ENCODE measurements around the gene OR2T6. TPM values are rescaled to one million over a fixed set of nuclear protein-coding genes. Genes with fewer than 3 reads are reported as not detected.
"Not testable (repeated sequence)": the region's sequence is repeated elsewhere in the genome, so short reads cannot be mapped to it uniquely, and the experiment has no call there.

Gene OR2T6
- total and polyA plus RNA-seq, 2 experiments from 2014 or later, result not detected

- H4K20me1 ChIP-seq (ENCODE audit: insufficient read depth); H3K79me2 ChIP-seq (ENCODE audit: insufficient read depth); H3K27ac ChIP-seq; H2AFZ ChIP-seq; DNase-seq; H3K4me3 ChIP-seq; H3K9ac ChIP-seq; H3K4me1 ChIP-seq (ENCODE audit: insufficient read depth); H3F3A ChIP-seq (ENCODE audit: insufficient read depth); H3K36me3 ChIP-seq (ENCODE audit: low read depth); H3K27me3 ChIP-seq (replicated peaks; ENCODE audit: insufficient read depth); H3K9me2 ChIP-seq (ENCODE audit: insufficient read depth); H3K9me3 ChIP-seq (ENCODE audit: low read depth); in situ Hi-C loops (cut with MboI); H3K4me2 ChIP-seq (ENCODE audit: unreplicated experiment): not testable (repeated sequence)
- WGBS, 2 experiments (ENCODE audit: low coverage in 1 of 2, low lambda C conversion rate in 2 of 2, missing lambda C conversion rate in 2 of 2), result 21 to 22% methylated on average over 10 to 11 of the region's 11 CpGs
Observed at GRCh38 chr1:248431683-248432082, 56.1 kb downstream of the OR2T6 start.

- in situ Hi-C loops (cut with MboI), result not testable (repeated sequence)
- 3 to 5% methylated on average over 4 of the region's 4 CpGs for WGBS, 2 experiments (ENCODE audit: low coverage in 1 of 2, low lambda C conversion rate in 2 of 2, missing lambda C conversion rate in 2 of 2)
Observed at GRCh38 chr1:248432201-248432600, 56.7 kb downstream of the OR2T6 start.

GRCh38 chr1:248433811-248434415 lies 58.4 kb downstream of the OR2T6 start:
- in situ Hi-C loops (cut with MboI); H2AFZ ChIP-seq; H3K9me2 ChIP-seq (ENCODE audit: insufficient read depth); H3K9me3 ChIP-seq (ENCODE audit: low read depth); H3K79me2 ChIP-seq (ENCODE audit: insufficient read depth); H3K36me3 ChIP-seq (ENCODE audit: low read depth); DNase-seq; H3F3A ChIP-seq (ENCODE audit: insufficient read depth); H3K9ac ChIP-seq; H3K4me2 ChIP-seq (ENCODE audit: unreplicated experiment); H4K20me1 ChIP-seq (ENCODE audit: insufficient read depth); H3K27ac ChIP-seq; H3K27me3 ChIP-seq (replicated peaks; ENCODE audit: insufficient read depth); H3K4me1 ChIP-seq (ENCODE audit: insufficient read depth); H3K4me3 ChIP-seq: not testable (repeated sequence)
- WGBS, 2 experiments (ENCODE audit: low coverage in 1 of 2, low lambda C conversion rate in 2 of 2, missing lambda C conversion rate in 2 of 2), result 66 to 76% methylated on average over 30 to 37 of the region's 38 CpGs

More at GRCh38 chr1:248432201-248432600, 56.7 kb downstream of the OR2T6 start:
- H3K4me3 ChIP-seq; DNase-seq; H3K9ac ChIP-seq; H3K36me3 ChIP-seq (ENCODE audit: low read depth); H3K27me3 ChIP-seq (replicated peaks; ENCODE audit: insufficient read depth); H3K4me2 ChIP-seq (ENCODE audit: unreplicated experiment); H3F3A ChIP-seq (ENCODE audit: insufficient read depth); H3K9me2 ChIP-seq (ENCODE audit: insufficient read depth); H3K27ac ChIP-seq; H3K4me1 ChIP-seq (ENCODE audit: insufficient read depth); H2AFZ ChIP-seq; H3K9me3 ChIP-seq (ENCODE audit: low read depth); H4K20me1 ChIP-seq (ENCODE audit: insufficient read depth); H3K79me2 ChIP-seq (ENCODE audit: insufficient read depth): not testable (repeated sequence)

- H3K36me3 ChIP-seq (ENCODE audit: low read depth); H3K4me1 ChIP-seq (ENCODE audit: insufficient read depth); H2AFZ ChIP-seq; H3F3A ChIP-seq (ENCODE audit: insufficient read depth); H3K4me2 ChIP-seq (ENCODE audit: unreplicated experiment); DNase-seq; H3K27me3 ChIP-seq (replicated peaks; ENCODE audit: insufficient read depth); H4K20me1 ChIP-seq (ENCODE audit: insufficient read depth); H3K4me3 ChIP-seq; H3K27ac ChIP-seq; in situ Hi-C loops (cut with MboI); H3K9ac ChIP-seq; H3K9me2 ChIP-seq (ENCODE audit: insufficient read depth); H3K79me2 ChIP-seq (ENCODE audit: insufficient read depth); H3K9me3 ChIP-seq (ENCODE audit: low read depth): not testable (repeated sequence)
- 37 to 41% methylated on average over 6 of the region's 6 CpGs for WGBS, 2 experiments (ENCODE audit: low coverage in 1 of 2, low lambda C conversion rate in 2 of 2, missing lambda C conversion rate in 2 of 2)
Observed at GRCh38 chr1:248434913-248435312, 59.4 kb downstream of the OR2T6 start.

- H2AFZ ChIP-seq; H3K4me1 ChIP-seq (ENCODE audit: insufficient read depth); H3K27ac ChIP-seq; H3K9ac ChIP-seq; H3K79me2 ChIP-seq (ENCODE audit: insufficient read depth); in situ Hi-C loops (cut with MboI); H3K4me2 ChIP-seq (ENCODE audit: unreplicated experiment); H4K20me1 ChIP-seq (ENCODE audit: insufficient read depth); H3K36me3 ChIP-seq (ENCODE audit: low read depth); H3F3A ChIP-seq (ENCODE audit: insufficient read depth); H3K27me3 ChIP-seq (replicated peaks; ENCODE audit: insufficient read depth); H3K9me3 ChIP-seq (ENCODE audit: low read depth); DNase-seq; H3K4me3 ChIP-seq; H3K9me2 ChIP-seq (ENCODE audit: insufficient read depth): not testable (repeated sequence)
- WGBS, 2 experiments (ENCODE audit: low coverage in 1 of 2, low lambda C conversion rate in 2 of 2, missing lambda C conversion rate in 2 of 2), result 7 to 10% methylated on average over 3 of the region's 3 CpGs
Observed at GRCh38 chr1:248436303-248436702, 60.8 kb downstream of the OR2T6 start.

GRCh38 chr1:248438668-248439067 lies 63.1 kb downstream of the OR2T6 start:
- H3K27ac ChIP-seq; in situ Hi-C loops (cut with MboI); H3K9ac ChIP-seq; H3K9me3 ChIP-seq (ENCODE audit: low read depth); H3K4me2 ChIP-seq (ENCODE audit: unreplicated experiment); H2AFZ ChIP-seq; H3K4me3 ChIP-seq; DNase-seq; H3K36me3 ChIP-seq (ENCODE audit: low read depth); H3K4me1 ChIP-seq (ENCODE audit: insufficient read depth); H3K27me3 ChIP-seq (replicated peaks; ENCODE audit: insufficient read depth); H3K9me2 ChIP-seq (ENCODE audit: insufficient read depth); H3F3A ChIP-seq (ENCODE audit: insufficient read depth); H3K79me2 ChIP-seq (ENCODE audit: insufficient read depth); H4K20me1 ChIP-seq (ENCODE audit: insufficient read depth): not testable (repeated sequence)
- 0% methylated on average over 1 of the region's 1 CpG for WGBS, 2 experiments (ENCODE audit: low coverage in 1 of 2, low lambda C conversion rate in 2 of 2, missing lambda C conversion rate in 2 of 2)

GRCh38 chr1:248439283-248439682 lies 63.7 kb downstream of the OR2T6 start:
- H3K4me3 ChIP-seq; H3K9me3 ChIP-seq (ENCODE audit: low read depth); H3K36me3 ChIP-seq (ENCODE audit: low read depth); H3K9ac ChIP-seq; H3K79me2 ChIP-seq (ENCODE audit: insufficient read depth); in situ Hi-C loops (cut with MboI); H3K9me2 ChIP-seq (ENCODE audit: insufficient read depth); DNase-seq; H2AFZ ChIP-seq; H3K4me1 ChIP-seq (ENCODE audit: insufficient read depth); H3F3A ChIP-seq (ENCODE audit: insufficient read depth); H3K4me2 ChIP-seq (ENCODE audit: unreplicated experiment); H3K27me3 ChIP-seq (replicated peaks; ENCODE audit: insufficient read depth); H4K20me1 ChIP-seq (ENCODE audit: insufficient read depth); H3K27ac ChIP-seq: not testable (repeated sequence)
- WGBS, 2 experiments (ENCODE audit: low coverage in 1 of 2, low lambda C conversion rate in 2 of 2, missing lambda C conversion rate in 2 of 2), result 13 to 16% methylated on average over 5 of the region's 5 CpGs
